ENCODE data around the gene RTN4R. TPM values are rescaled to one million over a fixed set of nuclear protein-coding genes. Genes with fewer than 3 reads are reported as not detected.

The RTN4R gene
- total and polyA plus RNA-seq, 2 of the 8 experiments (the other 6 are each of a cell fraction or from before 2014, with no cell fraction given) = 21.8 to 41.3 TPM

DNA sequence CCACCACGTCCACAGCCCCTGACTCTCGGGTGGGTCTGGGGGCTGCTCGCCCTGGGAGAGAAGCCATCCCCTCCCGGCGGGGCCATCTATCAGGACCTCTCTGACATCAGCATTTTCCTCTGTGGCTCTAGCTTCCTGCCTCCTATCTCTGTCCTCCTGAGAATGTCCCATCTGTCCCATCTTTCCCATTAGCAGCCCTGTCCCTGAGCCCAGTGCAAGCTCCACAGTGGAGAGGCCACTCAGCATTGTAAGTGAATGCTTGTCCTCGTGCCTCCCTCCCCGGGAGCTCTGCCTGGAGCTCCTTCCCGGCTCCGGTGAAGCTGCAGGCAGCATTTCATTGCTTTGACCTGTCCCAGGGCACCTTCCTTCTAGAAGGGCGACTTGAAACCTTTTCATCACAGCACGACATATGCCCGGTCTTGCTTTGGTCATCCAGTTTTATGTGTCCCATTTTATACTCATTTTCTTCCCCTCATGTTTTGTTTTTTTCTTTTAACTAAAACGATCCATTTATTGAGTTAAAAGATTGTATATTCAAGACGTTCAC lies 49.7 kb downstream of the RTN4R start (continued):
- TF ChIP-seq, protein P1, sequence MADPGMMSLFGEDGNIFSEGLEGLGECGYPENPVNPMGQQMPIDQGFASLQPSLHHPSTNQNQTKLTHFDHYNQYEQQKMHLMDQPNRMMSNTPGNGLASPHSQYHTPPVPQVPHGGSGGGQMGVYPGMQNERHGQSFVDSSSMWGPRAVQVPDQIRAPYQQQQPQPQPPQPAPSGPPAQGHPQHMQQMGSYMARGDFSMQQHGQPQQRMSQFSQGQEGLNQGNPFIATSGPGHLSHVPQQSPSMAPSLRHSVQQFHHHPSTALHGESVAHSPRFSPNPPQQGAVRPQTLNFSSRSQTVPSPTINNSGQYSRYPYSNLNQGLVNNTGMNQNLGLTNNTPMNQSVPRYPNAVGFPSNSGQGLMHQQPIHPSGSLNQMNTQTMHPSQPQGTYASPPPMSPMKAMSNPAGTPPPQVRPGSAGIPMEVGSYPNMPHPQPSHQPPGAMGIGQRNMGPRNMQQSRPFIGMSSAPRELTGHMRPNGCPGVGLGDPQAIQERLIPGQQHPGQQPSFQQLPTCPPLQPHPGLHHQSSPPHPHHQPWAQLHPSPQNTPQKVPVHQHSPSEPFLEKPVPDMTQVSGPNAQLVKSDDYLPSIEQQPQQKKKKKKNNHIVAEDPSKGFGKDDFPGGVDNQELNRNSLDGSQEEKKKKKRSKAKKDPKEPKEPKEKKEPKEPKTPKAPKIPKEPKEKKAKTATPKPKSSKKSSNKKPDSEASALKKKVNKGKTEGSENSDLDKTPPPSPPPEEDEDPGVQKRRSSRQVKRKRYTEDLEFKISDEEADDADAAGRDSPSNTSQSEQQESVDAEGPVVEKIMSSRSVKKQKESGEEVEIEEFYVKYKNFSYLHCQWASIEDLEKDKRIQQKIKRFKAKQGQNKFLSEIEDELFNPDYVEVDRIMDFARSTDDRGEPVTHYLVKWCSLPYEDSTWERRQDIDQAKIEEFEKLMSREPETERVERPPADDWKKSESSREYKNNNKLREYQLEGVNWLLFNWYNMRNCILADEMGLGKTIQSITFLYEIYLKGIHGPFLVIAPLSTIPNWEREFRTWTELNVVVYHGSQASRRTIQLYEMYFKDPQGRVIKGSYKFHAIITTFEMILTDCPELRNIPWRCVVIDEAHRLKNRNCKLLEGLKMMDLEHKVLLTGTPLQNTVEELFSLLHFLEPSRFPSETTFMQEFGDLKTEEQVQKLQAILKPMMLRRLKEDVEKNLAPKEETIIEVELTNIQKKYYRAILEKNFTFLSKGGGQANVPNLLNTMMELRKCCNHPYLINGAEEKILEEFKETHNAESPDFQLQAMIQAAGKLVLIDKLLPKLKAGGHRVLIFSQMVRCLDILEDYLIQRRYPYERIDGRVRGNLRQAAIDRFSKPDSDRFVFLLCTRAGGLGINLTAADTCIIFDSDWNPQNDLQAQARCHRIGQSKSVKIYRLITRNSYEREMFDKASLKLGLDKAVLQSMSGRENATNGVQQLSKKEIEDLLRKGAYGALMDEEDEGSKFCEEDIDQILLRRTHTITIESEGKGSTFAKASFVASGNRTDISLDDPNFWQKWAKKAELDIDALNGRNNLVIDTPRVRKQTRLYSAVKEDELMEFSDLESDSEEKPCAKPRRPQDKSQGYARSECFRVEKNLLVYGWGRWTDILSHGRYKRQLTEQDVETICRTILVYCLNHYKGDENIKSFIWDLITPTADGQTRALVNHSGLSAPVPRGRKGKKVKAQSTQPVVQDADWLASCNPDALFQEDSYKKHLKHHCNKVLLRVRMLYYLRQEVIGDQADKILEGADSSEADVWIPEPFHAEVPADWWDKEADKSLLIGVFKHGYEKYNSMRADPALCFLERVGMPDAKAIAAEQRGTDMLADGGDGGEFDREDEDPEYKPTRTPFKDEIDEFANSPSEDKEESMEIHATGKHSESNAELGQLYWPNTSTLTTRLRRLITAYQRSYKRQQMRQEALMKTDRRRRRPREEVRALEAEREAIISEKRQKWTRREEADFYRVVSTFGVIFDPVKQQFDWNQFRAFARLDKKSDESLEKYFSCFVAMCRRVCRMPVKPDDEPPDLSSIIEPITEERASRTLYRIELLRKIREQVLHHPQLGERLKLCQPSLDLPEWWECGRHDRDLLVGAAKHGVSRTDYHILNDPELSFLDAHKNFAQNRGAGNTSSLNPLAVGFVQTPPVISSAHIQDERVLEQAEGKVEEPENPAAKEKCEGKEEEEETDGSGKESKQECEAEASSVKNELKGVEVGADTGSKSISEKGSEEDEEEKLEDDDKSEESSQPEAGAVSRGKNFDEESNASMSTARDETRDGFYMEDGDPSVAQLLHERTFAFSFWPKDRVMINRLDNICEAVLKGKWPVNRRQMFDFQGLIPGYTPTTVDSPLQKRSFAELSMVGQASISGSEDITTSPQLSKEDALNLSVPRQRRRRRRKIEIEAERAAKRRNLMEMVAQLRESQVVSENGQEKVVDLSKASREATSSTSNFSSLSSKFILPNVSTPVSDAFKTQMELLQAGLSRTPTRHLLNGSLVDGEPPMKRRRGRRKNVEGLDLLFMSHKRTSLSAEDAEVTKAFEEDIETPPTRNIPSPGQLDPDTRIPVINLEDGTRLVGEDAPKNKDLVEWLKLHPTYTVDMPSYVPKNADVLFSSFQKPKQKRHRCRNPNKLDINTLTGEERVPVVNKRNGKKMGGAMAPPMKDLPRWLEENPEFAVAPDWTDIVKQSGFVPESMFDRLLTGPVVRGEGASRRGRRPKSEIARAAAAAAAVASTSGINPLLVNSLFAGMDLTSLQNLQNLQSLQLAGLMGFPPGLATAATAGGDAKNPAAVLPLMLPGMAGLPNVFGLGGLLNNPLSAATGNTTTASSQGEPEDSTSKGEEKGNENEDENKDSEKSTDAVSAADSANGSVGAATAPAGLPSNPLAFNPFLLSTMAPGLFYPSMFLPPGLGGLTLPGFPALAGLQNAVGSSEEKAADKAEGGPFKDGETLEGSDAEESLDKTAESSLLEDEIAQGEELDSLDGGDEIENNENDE (IDR thresholded peaks at IDR 0.05; ENCODE audit: insufficient replicate concordance, low read length) = no peak
- TF ChIP-seq EZH2 (IDR thresholded peaks at IDR 0.05; ENCODE audit: low read depth, low read length, severe bottlenecking) (no peak), CHD1 (IDR thresholded peaks at IDR 0.05; ENCODE audit: low read depth, low read length) (no peak), BRCA1 (IDR thresholded peaks at IDR 0.05; ENCODE audit: low read depth, low read length) (no peak), SAP30 (IDR thresholded peaks at IDR 0.05; ENCODE audit: insufficient read depth, insufficient replicate concordance, low read length) (no peak), CTBP2 (IDR thresholded peaks at IDR 0.05; ENCODE audit: borderline replicate concordance, insufficient read depth, insufficient read length, low read length) (no peak), CHD2 (IDR thresholded peaks at IDR 0.05; ENCODE audit: low read length) (no peak), TAF1 (IDR thresholded peaks at IDR 0.05; ENCODE audit: low read depth, low read length) (no peak), BACH1 (IDR thresholded peaks at IDR 0.05; ENCODE audit: low read length) (no peak), CBX8 (IDR thresholded peaks at IDR 0.05; ENCODE audit: borderline replicate concordance, low read depth, low read length) (no peak)
- TF ChIP-seq, protein P2, sequence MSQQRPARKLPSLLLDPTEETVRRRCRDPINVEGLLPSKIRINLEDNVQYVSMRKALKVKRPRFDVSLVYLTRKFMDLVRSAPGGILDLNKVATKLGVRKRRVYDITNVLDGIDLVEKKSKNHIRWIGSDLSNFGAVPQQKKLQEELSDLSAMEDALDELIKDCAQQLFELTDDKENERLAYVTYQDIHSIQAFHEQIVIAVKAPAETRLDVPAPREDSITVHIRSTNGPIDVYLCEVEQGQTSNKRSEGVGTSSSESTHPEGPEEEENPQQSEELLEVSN (IDR thresholded peaks at IDR 0.05) = no peak

All from H1 (cell line).